Measurements from ENCODE around the gene GALNT13. TPM values are rescaled to one million over a fixed set of nuclear protein-coding genes. Genes with fewer than 3 reads are reported as not detected.
"Not testable (repeated sequence)": the region's sequence is repeated elsewhere in the genome, so short reads cannot be mapped to it uniquely, and the experiment has no call there.

Gene GALNT13
- total RNA-seq, 1 donor from 2014 or later, result 0.14 TPM

DNA sequence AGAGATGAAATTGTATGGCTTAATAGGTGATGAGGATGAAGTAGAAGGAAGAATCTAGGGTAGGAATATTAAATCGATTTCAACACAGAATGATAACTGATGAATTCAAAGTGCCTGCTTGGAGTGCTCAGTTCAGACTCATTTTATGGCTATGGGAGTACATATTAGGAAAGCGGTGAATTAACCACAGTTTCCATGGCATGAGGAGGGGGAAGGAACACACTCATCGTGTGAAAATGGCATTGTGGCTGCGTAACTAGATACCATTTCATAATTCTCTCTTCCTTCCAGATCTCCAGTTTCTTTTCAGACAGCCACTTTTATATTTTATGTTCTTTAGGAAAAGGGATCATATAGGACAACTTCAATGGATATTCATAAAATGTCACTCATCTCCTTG lies 594.5 kb downstream of the GALNT13 start:
- intact Hi-C loops (cut with micrococcal nuclease), result no loop called here

- intact Hi-C loops (cut with micrococcal nuclease), result no loop called here
Measured at GRCh38 chr2:154470376-154470775, 598.7 kb downstream of the GALNT13 start.

- intact Hi-C loops (cut with micrococcal nuclease), result not testable (repeated sequence)
Measured at GRCh38 chr2:154471492-154471891, 599.8 kb downstream of the GALNT13 start.

DNA sequence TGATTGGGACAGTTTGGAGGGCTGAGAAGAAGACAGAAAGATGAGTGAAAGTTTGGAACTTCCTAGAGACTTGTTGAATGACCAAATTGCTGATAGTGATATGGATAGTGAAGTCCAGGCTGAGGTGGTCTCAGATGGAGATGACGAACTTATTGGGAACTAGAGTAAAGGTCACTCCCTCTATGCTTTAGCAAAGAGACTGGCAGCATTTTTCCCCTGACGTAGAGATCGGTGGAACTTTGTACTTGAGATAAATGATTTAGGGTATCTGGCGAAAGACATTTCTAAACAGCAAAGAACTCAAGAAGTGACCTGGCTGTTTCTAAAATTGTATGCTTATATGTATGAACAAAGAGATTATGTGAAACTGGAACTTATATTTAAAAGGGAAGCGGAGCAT lies 605.6 kb downstream of the GALNT13 start:
- intact Hi-C loops (cut with micrococcal nuclease), result no loop called here

- intact Hi-C loops (cut with micrococcal nuclease), result no loop called here
Measured at GRCh38 chr2:154480521-154480920, 608.8 kb downstream of the GALNT13 start.

GRCh38 chr2:154481336-154481735 lies 609.6 kb downstream of the GALNT13 start:
- intact Hi-C loops (cut with micrococcal nuclease), result no loop called here

DNA sequence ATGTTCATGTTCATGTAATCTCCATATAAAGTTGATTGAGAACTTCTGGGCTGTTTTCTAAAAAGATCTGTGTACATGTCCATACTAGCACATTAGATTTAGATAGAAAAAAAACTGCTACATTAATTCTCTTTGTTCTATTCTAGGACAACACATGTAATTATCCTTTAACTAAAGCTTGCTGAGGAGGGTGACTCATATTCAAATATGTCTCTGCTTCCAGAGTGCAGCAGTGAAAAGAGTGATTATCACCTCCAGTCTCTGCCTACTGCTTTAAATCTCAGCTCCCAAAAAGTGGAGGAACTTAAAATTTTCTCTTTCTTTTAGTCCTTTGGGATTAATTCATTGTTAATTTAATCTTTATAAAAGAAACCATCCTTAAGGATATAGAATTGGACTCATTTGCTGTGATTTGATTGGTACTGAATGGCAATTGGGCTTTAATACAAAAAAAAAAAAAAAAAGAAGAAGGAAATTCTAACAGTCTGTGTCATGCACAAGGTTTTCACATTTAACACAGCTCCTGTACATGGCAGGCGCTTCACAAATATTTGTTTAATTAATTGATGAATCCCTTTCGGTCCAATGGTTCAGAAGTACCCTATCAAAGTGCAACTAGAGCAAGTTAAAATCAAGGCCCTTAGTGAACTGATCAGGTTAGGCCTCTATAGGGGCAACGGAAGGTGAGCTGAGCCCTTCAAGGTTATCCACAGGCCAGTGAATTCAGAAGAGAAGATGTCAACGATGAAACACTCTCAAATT lies 612.8 kb downstream of the GALNT13 start:
- intact Hi-C loops (cut with micrococcal nuclease), result no loop called here

GRCh38 chr2:154488801-154489200 lies 617.1 kb downstream of the GALNT13 start:
- intact Hi-C loops (cut with micrococcal nuclease), result no loop called here

DNA sequence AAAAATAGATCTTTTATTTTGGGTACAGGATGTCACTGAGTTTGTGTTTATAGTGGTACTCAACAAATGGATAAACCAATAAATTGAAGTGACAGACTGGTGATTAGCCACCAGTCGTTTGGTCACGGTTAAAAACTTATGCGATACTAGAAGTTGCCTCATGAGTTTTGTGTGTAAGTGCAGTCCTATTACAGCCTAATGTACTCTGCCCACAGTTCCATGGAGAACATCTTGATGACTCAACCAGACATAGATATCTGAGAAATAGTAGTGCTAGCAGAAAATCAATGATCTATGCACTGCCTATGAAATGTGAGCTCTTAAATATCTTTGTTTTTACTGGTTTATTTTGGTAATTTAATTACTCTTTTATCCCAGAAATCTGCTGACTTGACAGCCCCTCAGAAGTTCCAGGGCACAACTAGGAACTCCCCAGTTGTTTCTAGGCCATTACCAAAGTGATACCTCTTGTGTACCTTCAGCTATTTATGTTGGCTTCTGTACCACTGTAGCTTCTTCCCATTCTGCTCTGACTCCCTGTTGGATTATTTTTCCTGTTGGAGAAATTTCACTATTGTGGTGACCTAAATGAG lies 617.6 kb downstream of the GALNT13 start:
- intact Hi-C loops (cut with micrococcal nuclease), result no loop called here

- intact Hi-C loops (cut with micrococcal nuclease), result no loop called here
Measured at GRCh38 chr2:154490530-154490929, 618.8 kb downstream of the GALNT13 start.

DNA sequence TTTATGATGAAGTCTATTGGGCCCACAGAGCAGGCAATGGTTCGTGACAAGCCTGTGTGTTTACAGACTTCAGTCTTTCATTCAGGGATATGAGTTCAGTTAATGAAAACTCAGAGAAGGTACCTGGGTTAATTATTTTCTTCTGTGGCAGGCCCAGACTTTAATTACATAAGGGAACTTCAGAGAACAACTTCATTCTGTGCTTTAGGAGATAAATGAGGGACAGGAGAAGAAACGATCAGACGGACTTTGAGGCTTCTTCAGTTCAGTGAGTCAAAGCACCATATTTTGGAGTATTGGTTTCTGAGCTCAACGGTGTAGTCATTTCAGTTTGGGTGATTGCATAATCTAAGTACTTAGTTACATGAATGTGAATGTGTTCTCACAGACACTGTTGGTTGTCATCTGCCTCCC lies 623.7 kb downstream of the GALNT13 start:
- intact Hi-C loops (cut with micrococcal nuclease), result no loop called here

- intact Hi-C loops (cut with micrococcal nuclease), result no loop called here
Measured at GRCh38 chr2:154497019-154497418, 625.3 kb downstream of the GALNT13 start.

Data from T-helper 2 cell treated with Interferon-gamma antibody and Interleukin-4, amounts not matched to agents 100 ng/mL and 5 ng/mL, for 36 hours (primary cell).